K562 (cell line): ENCODE data around the gene COQ10B. TPM values are rescaled to one million over a fixed set of nuclear protein-coding genes. Genes with fewer than 3 reads are reported as not detected.

Experiments
- CC2D1A ChIP-seq: fragments of 450-650 bp; IDR thresholded peaks from 2 replicates; pipeline ENCODE4 v1.6.1; 2017; ENCODE audit warnings: mild to moderate bottlenecking
- CHD4 ChIP-seq: fragments of 200-600 bp; sonication (generic); IDR thresholded peaks from 3 replicates; pipeline ENCODE4 v1.6.1; 2012; ENCODE audit warnings: low read depth, mild to moderate bottlenecking, mixed read lengths, low read length, inconsistent platforms; ENCODE audit not compliant: insufficient read depth, insufficient replicate concordance, poor library complexity, severe bottlenecking
- GATA2 ChIP-seq: sonication (generic); formaldehyde crosslinking; IDR thresholded peaks from 2 replicates; pipeline ENCODE4 v1.4.0; 2020; ENCODE audit warnings: mild to moderate bottlenecking, missing genetic modification reagents
- HMG20A ChIP-seq: fragments of 450-650 bp; formaldehyde crosslinking; conservative IDR thresholded peaks from 2 replicates; pipeline ENCODE4 v1.4.0; 2020; ENCODE audit warnings: mild to moderate bottlenecking, mixed read lengths
- HOMEZ ChIP-seq: fragments of 250-450 bp; sonication (Bioruptor Pico); IDR thresholded peaks from 2 replicates; pipeline ENCODE4 v1.4.0; 2020; ENCODE audit warnings: mild to moderate bottlenecking, moderate library complexity
- KAT2B ChIP-seq: IDR thresholded peaks from one replicate; pipeline ENCODE4 v1.6.1; 2012; ENCODE audit warnings: low read depth, mild to moderate bottlenecking, control low read depth, inconsistent platforms, low read length, moderate library complexity
- KLF16 ChIP-seq: IDR thresholded peaks from 2 replicates; pipeline ENCODE4 v1.6.1; 2016; ENCODE audit warnings: antibody characterized with exemption
- PRMT5 ChIP-seq: sonication (generic); formaldehyde crosslinking; IDR thresholded peaks from 2 replicates; pipeline ENCODE4 v1.5.0; 2020; ENCODE audit warnings: missing genetic modification reagents
- RBM17 ChIP-seq: fragments of 200-400 bp; formaldehyde crosslinking; IDR thresholded peaks from 2 replicates; pipeline ENCODE4 v1.6.1; 2017; ENCODE audit warnings: low read depth, mild to moderate bottlenecking, low read length, borderline replicate concordance
- SETDB1 ChIP-seq: IDR thresholded peaks from one replicate; pipeline ENCODE4 v1.6.1; 2012; ENCODE audit warnings: low read length, control low read depth, inconsistent platforms
- ZMIZ1 ChIP-seq, 2 experiments: fragments of 150-350 bp in 1 of 2; IDR thresholded peaks; 2 replicates each; pipeline ENCODE4 v1.6.1; 2012 to 2016; ENCODE audit warnings: low read depth in 2 of 2, low read length in 2 of 2, mild to moderate bottlenecking in 1 of 2, moderate library complexity in 1 of 2
- ZNF407 ChIP-seq: fragments of 450-650 bp; IDR thresholded peaks from 2 replicates; pipeline ENCODE4 v1.6.1; 2016; ENCODE audit warnings: low read depth
- ZNF764 ChIP-seq: fragments of 250-450 bp; sonication (Bioruptor Pico); IDR thresholded peaks from 2 replicates; pipeline ENCODE4 v1.4.0; 2020; ENCODE audit warnings: low read depth, mild to moderate bottlenecking, moderate library complexity
- polyA plus RNA-seq, 8 experiments: library from polyadenylated mRNA; depleted of rRNA in 4 of 8; stranded (reverse) in 5 of 8; unstranded in 3 of 8; fragments of >200 nt; fragmentation: Nextera tagmentation in 2 of 8; fragmentation: Illumina TruSeq in 1 of 8; extraction: Ambion mirVana in 2 of 8; extraction: Trizol in 1 of 8; gene quantifications; 2 replicates each; pipeline versions ENCODE4 v1.2.1 to v1.2.3, GENCODE V29; 2011 to 2014; ENCODE audit warnings: inconsistent platforms in 1 of 8, missing spikeins in 1 of 8
- total RNA-seq, 7 experiments: library from RNA; depleted of rRNA in 6 of 7; stranded (reverse); fragments of >200 nt in 6 of 7; fragmentation: Illumina TruSeq in 2 of 7; extraction: Trizol in 2 of 7; gene quantifications; 2 replicates each; pipeline versions ENCODE4 v1.2.1 to v1.2.3, GENCODE V29; 2011 to 2021; ENCODE audit warnings: low replicate concordance in 1 of 7

COQ10B gene
- total and polyA plus RNA-seq, 9 of the 15 experiments (the other 6 are each of a cell fraction or from before 2014, with no cell fraction given), result 3.1 to 13.1 (median 7.7) TPM

- no peak for TF ChIP-seq ZMIZ1 (IDR thresholded peaks at IDR 0.05; ENCODE audit: low read depth in 2 of 2, low read length in 2 of 2)
- TF ChIP-seq KAT2B, result no peak
- TF ChIP-seq HMG20A, result no peak
- no peak for TF ChIP-seq SETDB1
- TF ChIP-seq CC2D1A, result no peak
- no peak for TF ChIP-seq CHD4
- no peak for TF ChIP-seq RBM17
- no peak for TF ChIP-seq HOMEZ (CRISPR knock-in tag)
- TF ChIP-seq KLF16, result 0 out of 2 replicates have a peak, but pooled peaks have one; percentile 6
- no peak for TF ChIP-seq ZNF764
- no peak for TF ChIP-seq PRMT5 (CRISPR knock-in tag)
- no peak for TF ChIP-seq ZNF407
- TF ChIP-seq GATA2 (CRISPR knock-in tag), result no peak
Observed at GRCh38 chr2:197434541-197435513, 18.5 kb upstream of the COQ10B start, which contains the start of gene SF3B1 (continued).
